Keratinocyte (primary cell): ENCODE measurements around the gene DYTN.

Experiments
- EZH2 ChIP-seq: IDR thresholded peaks from one replicate; pipeline ENCODE4 v1.6.1; 2012; ENCODE audit warnings: inconsistent platforms, mild to moderate bottlenecking, low read length, moderate library complexity
- TF ChIP-seq, protein P1 (sequence below), 3 experiments: IDR thresholded peaks in 1 of 3; conservative IDR thresholded peaks in 1 of 3; optimal IDR thresholded peaks in 1 of 3; 2 replicates in 2 of 3; 3 replicates in 1 of 3; pipeline versions ENCODE3 to v1.5.1; 2011; ENCODE audit warnings: low read length in 3 of 3, mild to moderate bottlenecking in 3 of 3, moderate library complexity in 2 of 3, control low read depth in 1 of 3, inconsistent platforms in 1 of 3; ENCODE audit not compliant: insufficient read depth in 2 of 3; ENCODE audit errors: extremely low read depth in 1 of 3

- TF ChIP-seq, protein P1, sequence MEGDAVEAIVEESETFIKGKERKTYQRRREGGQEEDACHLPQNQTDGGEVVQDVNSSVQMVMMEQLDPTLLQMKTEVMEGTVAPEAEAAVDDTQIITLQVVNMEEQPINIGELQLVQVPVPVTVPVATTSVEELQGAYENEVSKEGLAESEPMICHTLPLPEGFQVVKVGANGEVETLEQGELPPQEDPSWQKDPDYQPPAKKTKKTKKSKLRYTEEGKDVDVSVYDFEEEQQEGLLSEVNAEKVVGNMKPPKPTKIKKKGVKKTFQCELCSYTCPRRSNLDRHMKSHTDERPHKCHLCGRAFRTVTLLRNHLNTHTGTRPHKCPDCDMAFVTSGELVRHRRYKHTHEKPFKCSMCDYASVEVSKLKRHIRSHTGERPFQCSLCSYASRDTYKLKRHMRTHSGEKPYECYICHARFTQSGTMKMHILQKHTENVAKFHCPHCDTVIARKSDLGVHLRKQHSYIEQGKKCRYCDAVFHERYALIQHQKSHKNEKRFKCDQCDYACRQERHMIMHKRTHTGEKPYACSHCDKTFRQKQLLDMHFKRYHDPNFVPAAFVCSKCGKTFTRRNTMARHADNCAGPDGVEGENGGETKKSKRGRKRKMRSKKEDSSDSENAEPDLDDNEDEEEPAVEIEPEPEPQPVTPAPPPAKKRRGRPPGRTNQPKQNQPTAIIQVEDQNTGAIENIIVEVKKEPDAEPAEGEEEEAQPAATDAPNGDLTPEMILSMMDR (optimal IDR thresholded peaks at IDR 0.05 in 1 of 3, IDR thresholded peaks at IDR 0.05 in 1 of 3, conservative IDR thresholded peaks at IDR 0.05 in 1 of 3; ENCODE audit: extremely low read depth in 1 of 3, insufficient read depth in 2 of 3, low read length in 3 of 3) = no peak
- TF ChIP-seq EZH2 = no peak
These were observed 9.9 kb downstream of the DYTN start for GRCh38 chr2:206708286-206708685.
